Esophagus squamous epithelium (tissue), 5 donors: Measurements from ENCODE around the gene HS1BP3. TPM values are rescaled to one million over a fixed set of nuclear protein-coding genes. Genes with fewer than 3 reads are reported as not detected.

Source experiments
- DNase-seq: peaks from one replicate; lab custom pipeline; 2025; lab: John Stamatoyannopoulos, UW
- H3K27ac ChIP-seq, 4 donors: fragments of 200-600 bp; sonication (generic); one replicate each; pipeline ENCODE4 v1.5.1; 2016 to 2019; ENCODE audit warnings: mild to moderate bottlenecking in 1 of 4
- H3K27me3 ChIP-seq, 4 donors: fragments of 200-600 bp; sonication (generic); 1 replicate in 3 of 4; 2 replicates in 1 of 4; pipeline versions ENCODE4 v1.5.1 to v1.6.0; 2017 to 2021; ENCODE audit warnings: antibody characterized with exemption in 1 of 4
- H3K36me3 ChIP-seq, 3 donors: fragments of 200-600 bp; sonication (generic); one replicate each; pipeline ENCODE4 v1.5.1; 2016 to 2019
- H3K4me1 ChIP-seq, 3 donors: fragments of 200-600 bp; sonication (generic); one replicate each; pipeline ENCODE4 v1.5.1; 2017 to 2019
- H3K4me3 ChIP-seq, 4 donors: fragments of 200-600 bp; sonication (generic); 1 replicate in 3 of 4; 2 replicates in 1 of 4; pipeline ENCODE4 v1.5.1; 2016 to 2019; ENCODE audit warnings: mild to moderate bottlenecking in 2 of 4, moderate library complexity in 1 of 4
- H3K9me3 ChIP-seq, 3 donors: fragments of 200-600 bp; sonication (generic); one replicate each; pipeline ENCODE4 v1.5.1; 2016 to 2019
- CTCF ChIP-seq, 6 experiments: fragments of 450-650 bp in 4 of 6; fragments of 200-600 bp in 2 of 6; sonication (generic) in 2 of 6; IDR thresholded peaks; one replicate each; pipeline ENCODE4 v1.5.1; 2016 to 2019; ENCODE audit warnings: antibody characterized with exemption in 6 of 6, mild to moderate bottlenecking in 4 of 6, moderate library complexity in 4 of 6
- POLR2A ChIP-seq, 4 donors: fragments of 450-650 bp; IDR thresholded peaks; one replicate each; pipeline ENCODE4 v1.6.1; 2017; ENCODE audit warnings: antibody characterized with exemption in 4 of 4, mild to moderate bottlenecking in 4 of 4, moderate library complexity in 3 of 4
- WGBS, 2 donors: methylation state at CpG; one replicate each; pipeline ENCODE4 v1.1.5; 2018; 5-methylcytosine and 5-hydroxymethylcytosine counted together
- intact Hi-C: fragments of 100-400 bp; cut with DNase I; formaldehyde crosslinking; loops from one replicate; pipeline ENCODE4 v1.15.0; 2022
- total RNA-seq, 4 donors: library from RNA; depleted of rRNA; stranded (reverse); fragments of >200 nt; gene quantifications; one replicate each; pipeline ENCODE4 v1.1.0, GENCODE V29; 2016
- donor health status: DM: yes; HTN: yes; CAD: no.

The HS1BP3 gene
- total RNA-seq, 4 donors from 2014 or later = 7.9 to 22.1 (median 16.9) TPM

GRCh38 chr2:20624156-20624883, 26.6 kb downstream of the HS1BP3 start:
- H3K36me3 ChIP-seq = peaks cover 6 to 80% (median 19%) of the 10 kb centered on the region in 3 donors
- H3K27me3 ChIP-seq = no peaks in the 10 kb centered on the region
- H3K27ac ChIP-seq = peak overlapping the region in 3 of 4 donors; percentile 10 to 54 (median 49)
- intact Hi-C loops = no loop called here
- 86 to 89% methylated on average over 8 to 16 of the region's 20 CpGs for WGBS, 2 donors
- TF ChIP-seq POLR2A (IDR thresholded peaks at IDR 0.05) (no peak), CTCF (IDR thresholded peaks at IDR 0.05) (no peak)
- H3K9me3 ChIP-seq = no peaks in the 10 kb centered on the region
- H3K4me3 ChIP-seq = no peak overlapping the region
- no peak for DNase-seq
- peaks cover 8 to 58% (median 8%) of the 10 kb centered on the region in 3 donors for H3K4me1 ChIP-seq

GRCh38 chr2:20623741-20624155, 27.1 kb downstream of the HS1BP3 start:
- intact Hi-C loops = no loop called here
- Histone ChIP-seq H3K9me3 (no peaks in the 10 kb centered on the region), H3K36me3 (peaks cover 6 to 79% (median 19%) of the 10 kb centered on the region in 3 donors), H3K4me3 (no peak overlapping the region), H3K27me3 (no peaks in the 10 kb centered on the region), H3K27ac (peak overlapping the region in 3 of 4 donors; percentile 6 to 49 (median 10)), H3K4me1 (peaks cover 12 to 59% (median 14%) of the 10 kb centered on the region in 3 donors)
- DNase-seq = no peak
- WGBS, 2 donors = no CpG with 5 or more reads among the region's 7 CpGs
- no peak for TF ChIP-seq CTCF (IDR thresholded peaks at IDR 0.05)
- no peak for TF ChIP-seq POLR2A (IDR thresholded peaks at IDR 0.05)

- H3K4me1 ChIP-seq = peaks cover 17 to 64% (median 19%) of the 10 kb centered on the region in 3 donors
- TF ChIP-seq POLR2A (IDR thresholded peaks at IDR 0.05) (no peak), CTCF (IDR thresholded peaks at IDR 0.05) (no peak)
- H3K27me3 ChIP-seq = no peaks in the 10 kb centered on the region
- H3K9me3 ChIP-seq = no peaks in the 10 kb centered on the region
- 85 to 86% methylated on average over 7 to 10 of the region's 10 CpGs for WGBS, 2 donors
- H3K36me3 ChIP-seq = peaks cover 6 to 77% (median 19%) of the 10 kb centered on the region in 3 donors
- H3K4me3 ChIP-seq = no peak overlapping the region
- intact Hi-C loops = no loop called here
- no peak for DNase-seq
- H3K27ac ChIP-seq = no peak overlapping the region
Measured at GRCh38 chr2:20623241-20623640, 27.7 kb downstream of the HS1BP3 start.

- intact Hi-C loops = no loop called here
- no peaks in the 10 kb centered on the region for H3K27me3 ChIP-seq
- 79 to 88% methylated on average over 3 to 9 of the region's 10 CpGs for WGBS, 2 donors
- H3K4me1 ChIP-seq = peaks cover 22 to 67% (median 24%) of the 10 kb centered on the region in 3 donors
- no peaks in the 10 kb centered on the region for H3K9me3 ChIP-seq
- H3K4me3 ChIP-seq = no peak overlapping the region
- peak overlapping the region in 1 of 4 donors; percentile 91 for H3K27ac ChIP-seq
- no peak for DNase-seq
- TF ChIP-seq POLR2A (IDR thresholded peaks at IDR 0.05) = no peak
- H3K36me3 ChIP-seq = peaks cover 6 to 77% (median 19%) of the 10 kb centered on the region in 3 donors
Measured at GRCh38 chr2:20622731-20623130, 28.2 kb downstream of the HS1BP3 start.

- H3K27ac ChIP-seq = peak overlapping the region in 1 of 4 donors; percentile 91
- no peak overlapping the region for H3K4me3 ChIP-seq
- TF ChIP-seq CTCF (IDR thresholded peaks at IDR 0.05) (no peak), POLR2A (IDR thresholded peaks at IDR 0.05) (no peak)
- 91 to 95% methylated on average over 7 to 11 of the region's 11 CpGs for WGBS, 2 donors
- no peaks in the 10 kb centered on the region for H3K9me3 ChIP-seq
- intact Hi-C loops = no loop called here
- peaks cover 6 to 77% (median 19%) of the 10 kb centered on the region in 3 donors for H3K36me3 ChIP-seq
- peaks cover 27 to 67% (median 28%) of the 10 kb centered on the region in 3 donors for H3K4me1 ChIP-seq
- DNase-seq = no peak
- H3K27me3 ChIP-seq = no peaks in the 10 kb centered on the region
Measured at GRCh38 chr2:20622296-20622686, 28.6 kb downstream of the HS1BP3 start.
